ENCODE results near the gene LRRC26. TPM values are rescaled to one million over a fixed set of nuclear protein-coding genes. Genes with fewer than 3 reads are reported as not detected.
A peak's percentile ranks its signal among the peaks of the same experiment; 100 is the strongest.

Gene LRRC26
- total RNA-seq, 5 donors from 2014 or later (not counting 1 experiment from before 2014, with no cell fraction given), result not detected

GRCh38 chr9:137185921-137186320, 16.1 kb upstream of the LRRC26 start:
- H3K4me3 Mint-ChIP-seq, result peak overlapping the region in 2 of 3 donors; percentile 50 to 88
- ChIA-PET POLR2A (no interaction called here), CTCF (no interaction called here)
- DNase-seq (no peak), ATAC-seq (replicated peaks in 1 of 4) (no peak)
- peaks cover 12 to 65% of the 10 kb centered on the region in 2 donors for H3K36me3 ChIP-seq (ENCODE audit: control insufficient read depth in 2 of 2, extremely low read depth in 1 of 2, insufficient read depth in 1 of 2, low read length in 1 of 2)
- peaks cover 13 to 54% of the 10 kb centered on the region in 2 experiments for H3K4me1 ChIP-seq (ENCODE audit: control insufficient read depth in 1 of 2, extremely low read depth in 1 of 2, insufficient read depth in 2 of 2, low read length in 2 of 2)
- H3K27ac ChIP-seq (ENCODE audit: low read length), result no peak overlapping the region
- peaks cover 22 to 46% (median 42%) of the 10 kb centered on the region in 3 donors for H3K4me1 Mint-ChIP-seq
- no peaks in the 10 kb centered on the region for H3K9me3 ChIP-seq
- 98% methylated on average over 15 of the region's 19 CpGs for WGBS (ENCODE audit: insufficient coverage)
- H3K4me3 ChIP-seq (ENCODE audit: control insufficient read depth in 1 of 2, extremely low read depth in 1 of 2, low read length in 1 of 2), result no peak overlapping the region
- H3K36me3 Mint-ChIP-seq, result peaks cover 21% of the 10 kb centered on the region
- no peaks in the 10 kb centered on the region for H3K27me3 ChIP-seq (replicated peaks in 1 of 2; ENCODE audit: control insufficient read depth in 2 of 2, extremely low read depth in 1 of 2, insufficient read depth in 2 of 2, low read length in 1 of 2)
- no peaks in the 10 kb centered on the region for H3K9me3 Mint-ChIP-seq
- H3K27me3 Mint-ChIP-seq, result no peaks in the 10 kb centered on the region
- H3K27ac Mint-ChIP-seq, result no peak overlapping the region

- Mint-ChIP-seq H3K27me3 (no peaks in the 10 kb centered on the region), H3K4me1 (peaks cover 22 to 40% (median 38%) of the 10 kb centered on the region in 3 donors), H3K9me3 (no peaks in the 10 kb centered on the region), H3K27ac (no peak overlapping the region), H3K36me3 (peaks cover 21% of the 10 kb centered on the region), H3K4me3 (no peak overlapping the region)
- Histone ChIP-seq H3K27ac (ENCODE audit: low read length) (no peak overlapping the region), H3K36me3 (ENCODE audit: control insufficient read depth in 2 of 2, extremely low read depth in 1 of 2, insufficient read depth in 1 of 2, low read length in 1 of 2) (peaks cover 13 to 65% of the 10 kb centered on the region in 2 donors), H3K9me3 (no peaks in the 10 kb centered on the region), H3K4me3 (ENCODE audit: control insufficient read depth in 1 of 2, extremely low read depth in 1 of 2, low read length in 1 of 2) (no peak overlapping the region), H3K4me1 (ENCODE audit: control insufficient read depth in 1 of 2, extremely low read depth in 1 of 2, insufficient read depth in 2 of 2, low read length in 2 of 2) (peaks cover 13 to 47% of the 10 kb centered on the region in 2 experiments), H3K27me3 (replicated peaks in 1 of 2; ENCODE audit: control insufficient read depth in 2 of 2, extremely low read depth in 1 of 2, insufficient read depth in 2 of 2, low read length in 1 of 2) (no peaks in the 10 kb centered on the region)
- ChIA-PET CTCF (no interaction called here), POLR2A (no interaction called here)
- DNase-seq (no peak), ATAC-seq (replicated peaks in 1 of 4) (no peak)
- WGBS (ENCODE audit: insufficient coverage), result 96% methylated on average over 46 of the region's 48 CpGs
These were observed 15.2 kb upstream of the LRRC26 start for GRCh38 chr9:137184881-137185660.

- H3K36me3 Mint-ChIP-seq, result peaks cover 21% of the 10 kb centered on the region
- ATAC-seq (replicated peaks in 1 of 4) (no peak), DNase-seq (no peak)
- H3K9me3 Mint-ChIP-seq, result no peaks in the 10 kb centered on the region
- no peaks in the 10 kb centered on the region for H3K9me3 ChIP-seq
- H3K4me3 Mint-ChIP-seq, result no peak overlapping the region
- CTCF ChIA-PET, result no interaction called here
- peaks cover 21 to 70% of the 10 kb centered on the region in 2 donors for H3K36me3 ChIP-seq (ENCODE audit: control insufficient read depth in 2 of 2, extremely low read depth in 1 of 2, insufficient read depth in 1 of 2, low read length in 1 of 2)
- POLR2A ChIA-PET, result no interaction called here
- H3K27ac ChIP-seq (ENCODE audit: low read length), result no peak overlapping the region
- peaks cover 20 to 32% (median 32%) of the 10 kb centered on the region in 3 donors for H3K4me1 Mint-ChIP-seq
- 97% methylated on average over 27 of the region's 27 CpGs for WGBS (ENCODE audit: insufficient coverage)
- no peaks in the 10 kb centered on the region for H3K27me3 Mint-ChIP-seq
- H3K27ac Mint-ChIP-seq, result no peak overlapping the region
- H3K27me3 ChIP-seq (replicated peaks in 1 of 2; ENCODE audit: control insufficient read depth in 2 of 2, extremely low read depth in 1 of 2, insufficient read depth in 2 of 2, low read length in 1 of 2), result no peaks in the 10 kb centered on the region
- peaks cover 13 to 37% of the 10 kb centered on the region in 2 experiments for H3K4me1 ChIP-seq (ENCODE audit: control insufficient read depth in 1 of 2, extremely low read depth in 1 of 2, insufficient read depth in 2 of 2, low read length in 2 of 2)
- H3K4me3 ChIP-seq (ENCODE audit: control insufficient read depth in 1 of 2, extremely low read depth in 1 of 2, low read length in 1 of 2), result no peak overlapping the region
These were observed 14.2 kb upstream of the LRRC26 start for GRCh38 chr9:137183980-137184595.

- no peaks in the 10 kb centered on the region for H3K9me3 Mint-ChIP-seq
- DNase-seq (no peak), ATAC-seq (replicated peaks in 1 of 4) (no peak)
- Histone ChIP-seq H3K27ac (ENCODE audit: low read length) (no peak overlapping the region), H3K9me3 (no peaks in the 10 kb centered on the region), H3K4me3 (ENCODE audit: control insufficient read depth in 1 of 2, extremely low read depth in 1 of 2, low read length in 1 of 2) (no peak overlapping the region), H3K36me3 (ENCODE audit: control insufficient read depth in 2 of 2, extremely low read depth in 1 of 2, insufficient read depth in 1 of 2, low read length in 1 of 2) (peaks cover 26 to 79% of the 10 kb centered on the region in 2 donors), H3K27me3 (replicated peaks in 1 of 2; ENCODE audit: control insufficient read depth in 2 of 2, extremely low read depth in 1 of 2, insufficient read depth in 2 of 2, low read length in 1 of 2) (no peaks in the 10 kb centered on the region), H3K4me1 (ENCODE audit: control insufficient read depth in 1 of 2, extremely low read depth in 1 of 2, insufficient read depth in 2 of 2, low read length in 2 of 2) (peaks cover 13 to 30% of the 10 kb centered on the region in 2 experiments)
- H3K27me3 Mint-ChIP-seq, result no peaks in the 10 kb centered on the region
- no peak overlapping the region for H3K27ac Mint-ChIP-seq
- no peak overlapping the region for H3K4me3 Mint-ChIP-seq
- H3K36me3 Mint-ChIP-seq, result peaks cover 19% of the 10 kb centered on the region
- CTCF ChIA-PET, result no interaction called here
- 94% methylated on average over 16 of the region's 17 CpGs for WGBS (ENCODE audit: insufficient coverage)
- POLR2A ChIA-PET, result no interaction called here
- peaks cover 16 to 28% (median 27%) of the 10 kb centered on the region in 3 donors for H3K4me1 Mint-ChIP-seq
These were observed 13.0 kb upstream of the LRRC26 start for GRCh38 chr9:137182836-137183235.

GRCh38 chr9:137181680-137182079, 11.8 kb upstream of the LRRC26 start:
- peaks cover 26 to 79% of the 10 kb centered on the region in 2 donors for H3K36me3 ChIP-seq (ENCODE audit: control insufficient read depth in 2 of 2, extremely low read depth in 1 of 2, insufficient read depth in 1 of 2, low read length in 1 of 2)
- Mint-ChIP-seq H3K4me3 (no peak overlapping the region), H3K27me3 (no peaks in the 10 kb centered on the region), H3K27ac (no peak overlapping the region), H3K36me3 (peaks cover 15% of the 10 kb centered on the region), H3K9me3 (no peaks in the 10 kb centered on the region), H3K4me1 (peaks cover 5 to 17% (median 15%) of the 10 kb centered on the region in 3 donors)
- H3K27me3 ChIP-seq (replicated peaks in 1 of 2; ENCODE audit: control insufficient read depth in 2 of 2, extremely low read depth in 1 of 2, insufficient read depth in 2 of 2, low read length in 1 of 2), result no peaks in the 10 kb centered on the region
- ChIA-PET CTCF (no interaction called here), POLR2A (no interaction called here)
- H3K4me1 ChIP-seq (ENCODE audit: control insufficient read depth in 1 of 2, extremely low read depth in 1 of 2, insufficient read depth in 2 of 2, low read length in 2 of 2), result peaks cover 3 to 19% of the 10 kb centered on the region in 2 experiments
- 99% methylated on average over 19 of the region's 22 CpGs for WGBS (ENCODE audit: insufficient coverage)
- H3K9me3 ChIP-seq, result no peaks in the 10 kb centered on the region
- no peak for ATAC-seq (replicated peaks in 1 of 4)
- no peak overlapping the region for H3K27ac ChIP-seq (ENCODE audit: low read length)
- DNase-seq, result no peak
- H3K4me3 ChIP-seq (ENCODE audit: control insufficient read depth in 1 of 2, extremely low read depth in 1 of 2, low read length in 1 of 2), result no peak overlapping the region

GRCh38 chr9:137180491-137180890, 10.6 kb upstream of the LRRC26 start:
- Histone ChIP-seq H3K27ac (ENCODE audit: low read length) (no peak overlapping the region), H3K36me3 (ENCODE audit: control insufficient read depth in 2 of 2, extremely low read depth in 1 of 2, insufficient read depth in 1 of 2, low read length in 1 of 2) (peaks cover 26 to 68% of the 10 kb centered on the region in 2 donors), H3K4me3 (ENCODE audit: control insufficient read depth in 1 of 2, extremely low read depth in 1 of 2, low read length in 1 of 2) (no peak overlapping the region), H3K4me1 (ENCODE audit: control insufficient read depth in 1 of 2, extremely low read depth in 1 of 2, insufficient read depth in 2 of 2, low read length in 2 of 2) (peaks cover 0 to 9% of the 10 kb centered on the region in 2 experiments), H3K9me3 (no peaks in the 10 kb centered on the region), H3K27me3 (replicated peaks in 1 of 2; ENCODE audit: control insufficient read depth in 2 of 2, extremely low read depth in 1 of 2, insufficient read depth in 2 of 2, low read length in 1 of 2) (no peaks in the 10 kb centered on the region)
- peaks cover 5 to 9% (median 8%) of the 10 kb centered on the region in 3 donors for H3K4me1 Mint-ChIP-seq
- no peaks in the 10 kb centered on the region for H3K27me3 Mint-ChIP-seq
- H3K36me3 Mint-ChIP-seq, result peaks cover 15% of the 10 kb centered on the region
- CTCF ChIA-PET, result no interaction called here
- WGBS (ENCODE audit: insufficient coverage), result 97% methylated on average over 16 of the region's 20 CpGs
- ATAC-seq (replicated peaks in 1 of 4) (no peak), DNase-seq (no peak)
- POLR2A ChIA-PET, result interaction anchor here in 1 of 2 donors (0.5 kb wide), 1 partner anchor 491 kb away, joined by 3 read pairs; no protein-coding TSS in a partner anchor
- H3K27ac Mint-ChIP-seq, result no peak overlapping the region
- no peak overlapping the region for H3K4me3 Mint-ChIP-seq
- H3K9me3 Mint-ChIP-seq, result no peaks in the 10 kb centered on the region
